ENCODE results near the gene BCKDK. TPM values are rescaled to one million over a fixed set of nuclear protein-coding genes. Genes with fewer than 3 reads are reported as not detected.

The BCKDK gene
- total RNA-seq, 1 experiment from 2014 or later: 57.0 TPM

GRCh38 chr16:31077592-31078396 is 30.4 kb upstream of the BCKDK start:
- no peak overlapping the region for H4K5ac ChIP-seq (ENCODE audit: insufficient read length, low read depth, low read length)
- no peak overlapping the region for H2AK5ac ChIP-seq (ENCODE audit: insufficient read length, low read length)
- H3T11ph ChIP-seq (ENCODE audit: low read length): no peak overlapping the region
- Mint-ChIP-seq H3K36me3 (ENCODE audit: insufficient read depth in 1 of 3, low read depth in 3 of 3) (peaks cover 29 to 57% (median 55%) of the 10 kb centered on the region in 3 experiments; a peak in 6 of 7 replicates), H3K4me3 (no peak overlapping the region; a peak in 1 of 5 replicates), H3K4me1 (peaks cover 7 to 11% of the 10 kb centered on the region in 2 experiments), H3K27me3 (ENCODE audit: low read depth) (no peaks in the 10 kb centered on the region), H3K27ac (no peak overlapping the region), H3K9me3 (no peaks in the 10 kb centered on the region; a peak in 1 of 5 replicates)
- peak; percentile 26 for DNase-seq
- H3K23ac ChIP-seq (ENCODE audit: insufficient read length, low read depth, low read length): no peak overlapping the region
- no peak overlapping the region for H2AFZ ChIP-seq (ENCODE audit: low read length)
- H3K79me2 ChIP-seq (ENCODE audit: insufficient read depth, low read length): peaks cover 4% of the 10 kb centered on the region; the same call in 1 of the 2 replicates
- no peak overlapping the region for H3K14ac ChIP-seq (ENCODE audit: insufficient read depth, low read length)
- no peak overlapping the region for H3K4me2 ChIP-seq (ENCODE audit: insufficient read depth, insufficient read length, low read length)
- H2BK12ac ChIP-seq (ENCODE audit: insufficient read length, low read depth, low read length): no peak overlapping the region
- H3K4ac ChIP-seq (ENCODE audit: low read depth, low read length): no peak overlapping the region
- H3K18ac ChIP-seq (ENCODE audit: insufficient read length, low read depth, low read length): no peak overlapping the region
- H3K23me2 ChIP-seq (ENCODE audit: insufficient read length, low read depth, low read length, poor library complexity, severe bottlenecking): no peaks in the 10 kb centered on the region
- no peak overlapping the region for H2BK15ac ChIP-seq (ENCODE audit: low read depth, low read length)
- H4K20me1 ChIP-seq (ENCODE audit: control insufficient read depth, insufficient read depth, insufficient read length): peaks cover 4% of the 10 kb centered on the region
- no peaks in the 10 kb centered on the region for H3K9me3 ChIP-seq (ENCODE audit: control insufficient read depth, low read depth, low read length)
- H3K79me1 ChIP-seq (ENCODE audit: insufficient read depth, low read depth, low read length, poor library complexity, severe bottlenecking): peaks cover 2% of the 10 kb centered on the region
- no peak overlapping the region for H3K9ac ChIP-seq (ENCODE audit: extremely low read depth, insufficient read length, low read length)
- TF ChIP-seq CTCF (conservative IDR thresholded peaks at IDR 0.05): 0 out of 3 replicates have a peak, but pooled peaks have one; percentile 23
- H2BK20ac ChIP-seq (ENCODE audit: low read depth, low read length, poor library complexity, severe bottlenecking): no peak overlapping the region
- H3K4me1 ChIP-seq (ENCODE audit: insufficient read depth, low read length): no peaks in the 10 kb centered on the region
- no peaks in the 10 kb centered on the region for H3K27me3 ChIP-seq (ENCODE audit: insufficient read depth, low read length)
- no peak overlapping the region for H3K27ac ChIP-seq (ENCODE audit: insufficient read length, low read depth, low read length)
- no peak overlapping the region for H4K8ac ChIP-seq (replicated peaks; ENCODE audit: insufficient read length, low read depth, low read length)
- no peak overlapping the region for H2BK5ac ChIP-seq (ENCODE audit: insufficient read length, low read length)
- H2BK120ac ChIP-seq (ENCODE audit: low read depth, low read length, poor library complexity, severe bottlenecking): no peak overlapping the region
- WGBS (ENCODE audit: extremely low coverage, insufficient read length, low lambda C conversion rate): no CpG with 5 or more reads among the region's 30 CpGs
- no peak overlapping the region for H3K56ac ChIP-seq (ENCODE audit: insufficient read length, low read depth, low read length)
- H4K91ac ChIP-seq (ENCODE audit: insufficient read length, low read depth, low read length): no peak overlapping the region

All from H9 (cell line).